Thoracic aorta (tissue), 2 donors: Measurements from ENCODE around the gene TSHZ2. TPM values are rescaled to one million over a fixed set of nuclear protein-coding genes. Genes with fewer than 3 reads are reported as not detected.

Source experiments
- ATAC-seq: fragments of 150-250 bp; one replicate; pipeline ENCODE4 v1.8.0; 2017; ENCODE audit warnings: low read depth; ENCODE audit not compliant: insufficient number of reproducible peaks, low FRiP score
- DNase-seq: peaks from one replicate; pipeline ENCODE4 v3.0.0-alpha.2; 2020; ENCODE audit warnings: low spot score
- H3K27ac ChIP-seq, 2 donors: fragments of 200-600 bp; sonication (generic); 1 replicate in 1 of 2; 2 replicates in 1 of 2; pipeline ENCODE4 v1.5.1; 2016; ENCODE audit warnings: mild to moderate bottlenecking in 2 of 2, moderate library complexity in 2 of 2
- H3K27me3 ChIP-seq: fragments of 200-600 bp; sonication (generic); replicated peaks from 2 replicates; pipeline ENCODE4 v1.6.0; 2016; ENCODE audit warnings: mild to moderate bottlenecking; ENCODE audit not compliant: insufficient read depth
- H3K36me3 ChIP-seq: fragments of 200-600 bp; sonication (generic); one replicate; pipeline ENCODE4 v1.5.1; 2016
- H3K4me1 ChIP-seq, 2 donors: fragments of 200-600 bp; sonication (generic); 1 replicate in 1 of 2; 2 replicates in 1 of 2; pipeline versions ENCODE4 v1.5.1 to v1.6.0; 2016; ENCODE audit warnings: low read depth in 2 of 2, mild to moderate bottlenecking in 1 of 2; ENCODE audit not compliant: control insufficient read depth in 1 of 2
- H3K4me3 ChIP-seq: fragments of 200-600 bp; sonication (generic); 2 replicates; pipeline ENCODE4 v1.5.1; 2016; ENCODE audit warnings: mild to moderate bottlenecking
- H3K9me3 ChIP-seq: fragments of 200-600 bp; sonication (generic); 2 replicates; pipeline ENCODE4 v1.5.1; 2016
- CTCF ChIP-seq: fragments of 200-600 bp; sonication (generic); IDR thresholded peaks from one replicate; pipeline ENCODE4 v1.5.1; 2019; ENCODE audit warnings: antibody characterized with exemption
- total RNA-seq, 2 donors: library from RNA; depleted of rRNA; stranded (reverse); fragments of >200 nt; gene quantifications; one replicate each; pipeline versions ENCODE4 v1.1.0 to v1.2.3, GENCODE V29; 2016

TSHZ2 gene
- total RNA-seq, 2 donors from 2014 or later, result 8.4 to 32.6 TPM

GRCh38 chr20:53059848-53060247 is 87.7 kb downstream of the TSHZ2 start:
- H3K27ac ChIP-seq, result no peak overlapping the region
- no peaks in the 10 kb centered on the region for H3K4me1 ChIP-seq
- H3K36me3 ChIP-seq, result no peaks in the 10 kb centered on the region
- DNase-seq (no peak), ATAC-seq (no peak)
- no peak overlapping the region for H3K4me3 ChIP-seq
- no peak for TF ChIP-seq CTCF
- no peaks in the 10 kb centered on the region for H3K9me3 ChIP-seq
- H3K27me3 ChIP-seq, result no peaks in the 10 kb centered on the region

DNA sequence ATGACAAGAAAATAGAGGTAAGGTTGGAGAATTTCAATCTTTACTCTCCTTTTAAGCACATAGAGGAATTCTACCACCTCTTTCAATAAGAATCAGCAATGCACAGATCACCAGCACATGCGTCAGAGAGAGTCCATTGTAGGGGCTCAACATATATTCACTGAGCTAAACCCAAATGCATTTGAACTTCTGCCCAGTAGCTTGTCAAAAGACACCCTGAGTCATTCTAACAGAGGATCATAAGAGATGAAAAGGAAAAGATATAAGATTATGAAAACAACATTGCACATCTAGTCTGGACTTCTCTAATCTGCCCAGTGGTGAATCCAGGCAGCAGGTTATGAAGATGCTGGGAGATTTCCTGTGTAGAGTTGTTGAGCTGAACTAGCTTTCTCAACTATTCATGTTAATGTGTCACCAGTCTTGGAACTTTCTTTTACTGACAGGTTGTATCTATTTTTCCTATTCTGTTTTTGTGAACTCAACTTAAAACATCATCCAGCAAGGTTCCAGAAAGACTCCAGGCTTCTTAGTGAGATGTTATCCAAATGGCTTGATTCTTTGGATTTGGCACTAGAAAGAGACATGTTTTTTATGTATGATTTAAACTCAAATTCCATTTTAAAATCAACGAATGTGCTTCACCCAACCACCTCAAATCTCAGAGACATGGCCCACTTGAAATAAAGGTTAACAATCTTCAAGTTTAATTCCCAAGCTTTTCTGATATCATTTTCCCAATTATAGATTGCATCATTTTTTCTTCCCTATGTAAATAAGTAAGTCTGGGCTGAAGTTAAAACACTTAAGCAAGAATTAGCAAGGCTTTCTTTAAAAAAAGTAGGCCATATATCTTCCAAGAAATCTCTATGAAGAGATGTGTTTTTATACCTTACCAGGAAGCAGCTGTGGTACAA is 89.3 kb downstream of the TSHZ2 start:
- Histone ChIP-seq H3K36me3 (no peaks in the 10 kb centered on the region), H3K27ac (no peak overlapping the region), H3K27me3 (no peaks in the 10 kb centered on the region), H3K4me1 (no peaks in the 10 kb centered on the region), H3K9me3 (no peaks in the 10 kb centered on the region), H3K4me3 (no peak overlapping the region)
- no peak for TF ChIP-seq CTCF
- ATAC-seq (no peak), DNase-seq (no peak)

DNA sequence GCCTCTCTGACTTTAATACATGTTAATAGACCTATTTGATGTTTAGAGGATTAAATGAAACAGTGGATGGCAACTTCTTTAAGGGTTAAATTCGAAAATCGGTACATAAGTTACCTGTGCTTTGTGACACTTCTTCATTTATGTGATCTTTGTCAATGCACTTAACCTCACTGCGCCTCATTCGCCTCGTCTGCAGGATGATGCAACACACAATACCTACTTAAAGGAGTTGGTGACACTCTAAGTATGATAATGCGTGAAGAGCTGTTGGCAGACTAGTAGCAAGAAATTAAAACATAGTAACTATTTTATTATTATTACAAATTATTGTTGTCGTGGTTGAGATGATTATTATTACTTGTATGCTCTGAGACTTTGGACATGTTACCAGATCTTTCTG is 92.8 kb downstream of the TSHZ2 start:
- DNase-seq, result no peak
- Histone ChIP-seq H3K27me3 (no peaks in the 10 kb centered on the region), H3K4me3 (no peak overlapping the region), H3K27ac (no peak overlapping the region), H3K36me3 (no peaks in the 10 kb centered on the region), H3K4me1 (no peaks in the 10 kb centered on the region), H3K9me3 (peaks cover 4% of the 10 kb centered on the region)
- TF ChIP-seq CTCF, result no peak
- no peak for ATAC-seq

- Histone ChIP-seq H3K36me3 (no peaks in the 10 kb centered on the region), H3K27ac (no peak overlapping the region), H3K4me3 (no peak overlapping the region), H3K27me3 (no peaks in the 10 kb centered on the region), H3K9me3 (peaks cover 4% of the 10 kb centered on the region), H3K4me1 (no peaks in the 10 kb centered on the region)
- no peak for DNase-seq
- TF ChIP-seq CTCF, result no peak
- ATAC-seq, result no peak
Measured at GRCh38 chr20:53068241-53068640, 96.1 kb downstream of the TSHZ2 start.

DNA sequence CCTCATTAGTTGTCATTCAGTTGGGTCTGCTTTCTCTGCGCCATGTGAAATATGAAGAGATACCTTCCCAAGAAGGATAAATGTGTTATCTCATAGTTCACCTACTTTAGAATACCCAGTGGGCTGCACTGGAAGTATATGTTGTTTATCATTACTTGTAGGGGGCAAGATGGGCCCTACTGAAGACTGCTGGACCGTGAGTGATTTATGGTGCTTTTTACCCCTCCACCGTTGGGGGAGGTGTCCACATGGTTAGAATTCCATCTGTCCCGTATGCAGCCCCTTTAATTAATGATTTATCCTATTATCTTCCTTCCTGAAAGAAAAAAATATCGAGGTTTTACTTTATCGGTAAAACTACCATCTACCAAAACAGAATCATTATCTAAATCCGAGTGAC is 97.0 kb downstream of the TSHZ2 start:
- H3K36me3 ChIP-seq, result no peaks in the 10 kb centered on the region
- H3K27ac ChIP-seq, result no peak overlapping the region
- H3K9me3 ChIP-seq, result peaks cover 4% of the 10 kb centered on the region
- H3K4me1 ChIP-seq, result no peaks in the 10 kb centered on the region
- no peak for ATAC-seq
- no peak overlapping the region for H3K4me3 ChIP-seq
- H3K27me3 ChIP-seq, result no peaks in the 10 kb centered on the region
- DNase-seq, result no peak
- TF ChIP-seq CTCF, result no peak
